ENCODE data around the gene CEP290. TPM values are rescaled to one million over a fixed set of nuclear protein-coding genes. Genes with fewer than 3 reads are reported as not detected.

Gene CEP290
- polyA plus RNA-seq, 1 experiment = 1.8 TPM

DNA sequence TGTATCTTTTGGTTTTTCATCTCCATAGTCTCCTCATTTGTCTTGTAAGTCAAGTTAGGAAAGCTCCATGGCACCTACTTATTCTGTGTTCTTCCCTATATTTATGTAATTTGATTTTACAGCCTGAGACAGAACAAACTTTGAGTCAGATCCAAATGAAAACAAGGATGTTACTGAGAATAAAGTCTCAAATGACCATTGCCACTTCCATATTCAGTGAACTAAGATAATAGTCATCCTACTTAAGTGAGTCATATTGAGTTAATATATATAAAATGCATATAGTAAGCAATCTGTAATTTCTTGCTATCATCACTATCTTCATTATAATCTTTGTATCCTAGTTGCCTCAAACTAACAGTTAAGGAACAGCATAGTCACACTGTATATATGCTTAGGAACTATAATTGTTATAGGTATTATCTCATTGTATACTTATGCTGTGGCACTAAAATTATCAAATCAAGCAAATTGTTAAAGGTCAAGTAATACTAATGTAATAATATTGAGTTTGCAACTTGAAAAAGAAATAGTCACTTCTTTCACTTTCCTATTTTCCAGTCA, 31.0 kb upstream of the CEP290 start:
- no peak for DNase-seq (ENCODE audit: low read depth)
- Histone ChIP-seq H3K27me3 (ENCODE audit: control insufficient read depth, insufficient read depth, low read length) (no peaks in the 10 kb centered on the region), H3K4me3 (ENCODE audit: low read depth, low read length) (no peak overlapping the region), H3K36me3 (ENCODE audit: control insufficient read depth, insufficient read depth, low read length) (no peaks in the 10 kb centered on the region)
- ChIA-PET CTCF (no interaction called here), POLR2A (no interaction called here)
- TF ChIP-seq, protein P1, sequence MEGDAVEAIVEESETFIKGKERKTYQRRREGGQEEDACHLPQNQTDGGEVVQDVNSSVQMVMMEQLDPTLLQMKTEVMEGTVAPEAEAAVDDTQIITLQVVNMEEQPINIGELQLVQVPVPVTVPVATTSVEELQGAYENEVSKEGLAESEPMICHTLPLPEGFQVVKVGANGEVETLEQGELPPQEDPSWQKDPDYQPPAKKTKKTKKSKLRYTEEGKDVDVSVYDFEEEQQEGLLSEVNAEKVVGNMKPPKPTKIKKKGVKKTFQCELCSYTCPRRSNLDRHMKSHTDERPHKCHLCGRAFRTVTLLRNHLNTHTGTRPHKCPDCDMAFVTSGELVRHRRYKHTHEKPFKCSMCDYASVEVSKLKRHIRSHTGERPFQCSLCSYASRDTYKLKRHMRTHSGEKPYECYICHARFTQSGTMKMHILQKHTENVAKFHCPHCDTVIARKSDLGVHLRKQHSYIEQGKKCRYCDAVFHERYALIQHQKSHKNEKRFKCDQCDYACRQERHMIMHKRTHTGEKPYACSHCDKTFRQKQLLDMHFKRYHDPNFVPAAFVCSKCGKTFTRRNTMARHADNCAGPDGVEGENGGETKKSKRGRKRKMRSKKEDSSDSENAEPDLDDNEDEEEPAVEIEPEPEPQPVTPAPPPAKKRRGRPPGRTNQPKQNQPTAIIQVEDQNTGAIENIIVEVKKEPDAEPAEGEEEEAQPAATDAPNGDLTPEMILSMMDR (IDR thresholded peaks at IDR 0.05; ENCODE audit: insufficient read depth, low read depth, low read length) = no peak

DNA sequence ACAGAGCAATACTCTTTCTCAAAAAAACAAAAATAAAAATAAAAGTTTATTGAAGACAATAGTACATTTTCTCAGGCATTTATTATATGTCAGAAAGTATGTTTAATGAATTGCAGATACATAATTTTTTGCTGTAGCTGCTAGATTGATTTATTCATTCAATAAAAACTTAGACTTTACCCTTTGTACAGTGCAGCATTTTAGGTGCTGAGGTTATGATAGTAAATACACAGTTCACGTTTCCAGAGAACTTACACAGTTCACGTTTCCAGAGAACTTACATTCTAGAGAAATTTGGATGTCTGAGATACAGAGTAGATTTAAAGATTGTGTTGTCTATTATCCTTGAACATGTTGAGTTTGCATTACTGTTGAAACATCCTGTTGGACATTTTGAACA, 25.5 kb upstream of the CEP290 start:
- ChIA-PET CTCF (no interaction called here), POLR2A (no interaction called here)
- no peaks in the 10 kb centered on the region for H3K27me3 ChIP-seq (ENCODE audit: control insufficient read depth, insufficient read depth, low read length)
- H3K4me3 ChIP-seq (ENCODE audit: low read depth, low read length) = no peak overlapping the region
- H3K36me3 ChIP-seq (ENCODE audit: control insufficient read depth, insufficient read depth, low read length) = peaks cover 5% of the 10 kb centered on the region
- no peak for DNase-seq (ENCODE audit: low read depth)
- TF ChIP-seq, protein P1 (IDR thresholded peaks at IDR 0.05; ENCODE audit: insufficient read depth, low read depth, low read length) = no peak

DNA sequence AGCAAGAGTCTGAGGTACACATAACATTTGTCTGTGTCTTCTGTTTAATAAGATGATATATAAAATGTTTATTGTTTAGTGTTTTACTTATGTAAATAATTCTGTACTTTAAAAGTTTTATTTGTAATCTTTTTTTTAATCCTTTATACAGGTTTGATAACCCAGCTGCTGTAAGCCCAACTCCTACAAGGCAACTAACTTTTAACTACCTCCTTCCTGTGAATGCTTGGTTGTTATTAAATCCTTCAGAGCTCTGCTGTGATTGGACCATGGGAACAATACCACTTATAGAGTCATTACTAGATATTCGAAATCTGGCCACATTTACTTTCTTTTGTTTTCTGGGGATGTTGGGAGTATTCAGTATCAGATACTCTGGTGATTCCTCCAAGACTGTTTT, 24.3 kb upstream of the CEP290 start:
- TF ChIP-seq, protein P1 (IDR thresholded peaks at IDR 0.05; ENCODE audit: insufficient read depth, low read depth, low read length) = no peak
- Histone ChIP-seq H3K4me3 (ENCODE audit: low read depth, low read length) (no peak overlapping the region), H3K36me3 (ENCODE audit: control insufficient read depth, insufficient read depth, low read length) (peaks cover 5% of the 10 kb centered on the region), H3K27me3 (ENCODE audit: control insufficient read depth, insufficient read depth, low read length) (no peaks in the 10 kb centered on the region)
- ChIA-PET POLR2A (no interaction called here), CTCF (interaction anchor here (0.6 kb wide), 1 partner anchor 1446 kb away, joined by 3 read pairs; no protein-coding TSS in a partner anchor)
- DNase-seq (ENCODE audit: low read depth) = no peak

DNA sequence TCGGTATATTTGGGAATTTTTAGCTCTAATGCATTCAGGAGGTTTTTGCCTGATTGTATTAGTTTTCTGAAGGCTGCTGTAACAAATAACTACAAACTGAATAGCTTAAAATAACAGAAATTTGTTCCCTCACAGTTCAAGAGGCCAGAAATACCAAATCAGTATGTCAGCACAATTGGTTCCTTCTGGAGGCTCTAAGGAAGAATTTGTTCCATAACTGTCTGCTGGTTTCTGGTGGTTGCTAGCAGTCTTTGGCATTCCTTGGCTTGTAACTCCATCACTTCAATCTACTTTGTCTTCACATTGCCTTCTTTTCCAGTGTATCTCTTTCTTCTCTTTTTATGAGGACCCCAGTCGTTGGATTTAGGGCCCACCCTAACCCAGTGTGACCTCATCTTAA, 21.5 kb upstream of the CEP290 start:
- TF ChIP-seq, protein P1 (IDR thresholded peaks at IDR 0.05; ENCODE audit: insufficient read depth, low read depth, low read length) = no peak
- POLR2A ChIA-PET = no interaction called here
- CTCF ChIA-PET = interaction anchor here (1.1 kb wide), 1 partner anchor 18 kb away, joined by 3 read pairs; no protein-coding TSS in a partner anchor
- DNase-seq (ENCODE audit: low read depth) = no peak
- Histone ChIP-seq H3K36me3 (ENCODE audit: control insufficient read depth, insufficient read depth, low read length) (peaks cover 5% of the 10 kb centered on the region), H3K27me3 (ENCODE audit: control insufficient read depth, insufficient read depth, low read length) (no peaks in the 10 kb centered on the region), H3K4me3 (ENCODE audit: low read depth, low read length) (no peak overlapping the region)

DNA sequence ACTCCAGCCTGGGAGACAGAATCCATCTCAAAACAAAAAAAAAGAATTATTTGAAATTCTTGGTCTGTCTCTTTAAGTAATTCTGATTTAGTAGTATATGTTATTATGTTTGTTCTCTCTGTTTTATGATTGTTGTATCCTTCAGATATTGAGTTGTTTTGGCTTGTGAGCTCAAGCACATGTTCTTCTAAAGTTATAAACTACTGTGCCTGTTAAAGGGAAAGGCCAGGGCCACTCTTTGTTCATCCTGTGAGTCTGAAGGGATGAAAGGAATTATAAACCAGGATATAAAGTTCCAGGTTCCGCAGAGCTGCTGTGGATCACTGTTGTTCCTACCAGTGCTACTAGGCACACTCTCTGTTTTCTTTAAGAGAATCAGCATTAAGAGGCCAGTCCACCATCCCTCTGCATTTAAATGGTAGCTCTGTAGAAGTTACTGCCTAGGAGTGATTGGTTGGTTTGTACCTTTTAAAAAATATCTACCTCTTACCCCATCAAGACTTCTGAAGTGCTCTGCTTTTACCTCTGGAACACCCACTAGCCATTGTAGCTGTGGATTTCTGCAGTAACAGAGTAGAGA, 14.3 kb upstream of the CEP290 start:
- Histone ChIP-seq H3K36me3 (ENCODE audit: control insufficient read depth, insufficient read depth, low read length) (no peaks in the 10 kb centered on the region; the same call in 1 of the 2 replicates), H3K27me3 (ENCODE audit: control insufficient read depth, insufficient read depth, low read length) (no peaks in the 10 kb centered on the region), H3K4me3 (ENCODE audit: low read depth, low read length) (no peak overlapping the region)
- TF ChIP-seq, protein P1 (IDR thresholded peaks at IDR 0.05; ENCODE audit: insufficient read depth, low read depth, low read length) = no peak
- ChIA-PET POLR2A (interaction anchor here (0.5 kb wide), 1 partner anchor 169 kb away, joined by 4 read pairs; no protein-coding TSS in a partner anchor), CTCF (interaction anchor here (2.8 kb wide), 1 partner anchor 838 kb away, joined by 15 read pairs; no protein-coding TSS in a partner anchor)
- no peak for DNase-seq (ENCODE audit: low read depth)

Data from BJ (cell line).